Suprapubic skin (tissue), 4 donors: ENCODE data around the gene ST7. TPM values are rescaled to one million over a fixed set of nuclear protein-coding genes. Genes with fewer than 3 reads are reported as not detected.

ENCODE experiments used
- DNase-seq, 2 donors: peaks; one replicate each; pipeline ENCODE4 v3.0.0-alpha.2; 2019; ENCODE audit warnings: low spot score in 2 of 2
- H3K27ac ChIP-seq: fragments of 200-600 bp; sonication (generic); one replicate; pipeline ENCODE4 v1.5.1; 2019
- H3K27me3 ChIP-seq: fragments of 200-600 bp; sonication (generic); one replicate; pipeline ENCODE4 v1.5.1; 2019
- H3K36me3 ChIP-seq: fragments of 200-600 bp; sonication (generic); one replicate; pipeline ENCODE4 v1.5.1; 2019
- H3K4me1 ChIP-seq: fragments of 200-600 bp; sonication (generic); one replicate; pipeline ENCODE4 v1.5.1; 2019
- H3K4me3 ChIP-seq: fragments of 200-600 bp; sonication (generic); one replicate; pipeline ENCODE4 v1.5.1; 2019; ENCODE audit warnings: mild to moderate bottlenecking
- H3K9me3 ChIP-seq: fragments of 200-600 bp; sonication (generic); one replicate; pipeline ENCODE4 v1.5.1; 2019
- CTCF ChIP-seq, 2 donors: fragments of 200-600 bp in 1 of 2; fragments of 450-650 bp in 1 of 2; sonication (generic) in 1 of 2; IDR thresholded peaks; one replicate each; pipeline ENCODE4 v1.5.1; 2016 to 2019; ENCODE audit warnings: antibody characterized with exemption in 2 of 2, mild to moderate bottlenecking in 1 of 2, moderate library complexity in 1 of 2
- EP300 ChIP-seq: sonication (generic); formaldehyde crosslinking; IDR thresholded peaks from one replicate; pipeline ENCODE4 v1.6.1; 2017; ENCODE audit warnings: antibody characterized with exemption
- POLR2A ChIP-seq, 2 donors: fragments of 450-650 bp; IDR thresholded peaks; one replicate each; pipeline ENCODE4 v1.6.1; 2017; ENCODE audit warnings: antibody characterized with exemption in 2 of 2, mild to moderate bottlenecking in 2 of 2, moderate library complexity in 2 of 2
- POLR2AphosphoS5 ChIP-seq, 3 donors: sonication (generic); formaldehyde crosslinking; IDR thresholded peaks; one replicate each; pipeline ENCODE4 v1.6.1; 2017; ENCODE audit warnings: antibody characterized with exemption in 3 of 3
- WGBS: methylation state at CpG from one replicate; pipeline ENCODE4 v1.1.5; 2018; 5-methylcytosine and 5-hydroxymethylcytosine counted together
- total RNA-seq, 4 donors: library from RNA; depleted of rRNA; stranded (reverse); fragments of >200 nt; gene quantifications; one replicate each; pipeline ENCODE4 v1.1.0, GENCODE V29; 2016

Gene ST7
- total RNA-seq, 4 donors from 2014 or later: 13.1 to 28.2 (median 18.6) TPM

- Histone ChIP-seq H3K4me3 (no peak overlapping the region), H3K4me1 (peaks cover 3% of the 10 kb centered on the region), H3K27me3 (no peaks in the 10 kb centered on the region), H3K9me3 (no peaks in the 10 kb centered on the region), H3K27ac (no peak overlapping the region), H3K36me3 (peaks cover 35% of the 10 kb centered on the region)
- 90% methylated on average over 3 of the region's 3 CpGs for WGBS
- TF ChIP-seq POLR2A (IDR thresholded peaks at IDR 0.05) (no peak), EP300 (no peak), CTCF (IDR thresholded peaks at IDR 0.05) (no peak), POLR2AphosphoS5 (IDR thresholded peaks at IDR 0.05) (no peak)
- DNase-seq: no peak
Measured at GRCh38 chr7:116918704-116919103, 34.6 kb upstream of the ST7 start.

DNA sequence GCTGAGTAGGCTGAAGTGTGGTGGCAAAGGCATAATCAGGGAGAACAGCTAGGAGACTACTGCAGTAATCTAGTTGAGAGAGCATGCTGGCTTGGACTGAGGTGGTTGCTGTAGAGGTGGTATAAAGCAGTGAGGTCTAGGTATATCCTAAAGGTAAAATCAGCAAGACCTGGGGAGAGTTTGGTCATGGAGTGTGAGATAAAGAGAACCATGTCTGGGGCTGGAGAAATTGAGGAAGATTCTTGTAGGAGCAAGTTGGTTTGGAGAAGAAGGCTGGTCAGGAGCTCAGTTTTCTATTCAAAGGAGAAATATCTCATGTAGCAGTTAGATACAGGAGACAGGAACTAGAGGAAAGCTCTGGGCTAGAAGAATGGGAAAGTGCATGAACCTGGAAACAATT is 32.9 kb upstream of the ST7 start:
- Histone ChIP-seq H3K4me3 (no peak overlapping the region), H3K9me3 (no peaks in the 10 kb centered on the region), H3K27me3 (no peaks in the 10 kb centered on the region), H3K4me1 (peaks cover 3% of the 10 kb centered on the region), H3K27ac (no peak overlapping the region), H3K36me3 (peaks cover 22% of the 10 kb centered on the region)
- no peak for DNase-seq
- TF ChIP-seq POLR2A (IDR thresholded peaks at IDR 0.05) (no peak), CTCF (IDR thresholded peaks at IDR 0.05) (no peak), EP300 (no peak), POLR2AphosphoS5 (IDR thresholded peaks at IDR 0.05) (no peak)

GRCh38 chr7:116922545-116922944 is 30.8 kb upstream of the ST7 start:
- peaks cover 3% of the 10 kb centered on the region for H3K4me1 ChIP-seq
- H3K27me3 ChIP-seq: no peaks in the 10 kb centered on the region
- H3K9me3 ChIP-seq: no peaks in the 10 kb centered on the region
- H3K4me3 ChIP-seq: no peak overlapping the region
- TF ChIP-seq CTCF (IDR thresholded peaks at IDR 0.05) (no peak), POLR2A (IDR thresholded peaks at IDR 0.05) (no peak), POLR2AphosphoS5 (IDR thresholded peaks at IDR 0.05) (no peak), EP300 (no peak)
- 65% methylated on average over 5 of the region's 5 CpGs for WGBS
- H3K27ac ChIP-seq: no peak overlapping the region
- H3K36me3 ChIP-seq: peaks cover 5% of the 10 kb centered on the region
- no peak for DNase-seq

DNA sequence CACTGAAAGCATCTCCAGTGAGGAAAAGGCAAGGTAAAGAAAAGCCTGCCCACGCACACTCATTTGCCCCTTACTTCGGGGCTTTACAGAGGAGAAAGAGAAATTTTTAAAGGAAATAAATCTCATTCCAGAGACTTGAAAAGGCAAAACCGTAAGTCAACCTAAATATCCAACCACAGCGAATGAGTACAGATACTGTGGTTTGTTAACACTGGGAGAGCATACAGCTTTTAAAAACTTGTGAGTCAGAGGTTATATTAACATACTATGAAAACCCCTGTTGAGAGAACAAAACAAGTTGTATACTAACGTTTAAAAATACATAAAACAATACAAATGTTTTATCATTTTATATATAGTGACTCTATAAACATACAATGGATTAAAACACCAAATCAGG is 28.6 kb upstream of the ST7 start:
- H3K4me3 ChIP-seq: no peak overlapping the region
- peaks cover 3% of the 10 kb centered on the region for H3K4me1 ChIP-seq

DNA sequence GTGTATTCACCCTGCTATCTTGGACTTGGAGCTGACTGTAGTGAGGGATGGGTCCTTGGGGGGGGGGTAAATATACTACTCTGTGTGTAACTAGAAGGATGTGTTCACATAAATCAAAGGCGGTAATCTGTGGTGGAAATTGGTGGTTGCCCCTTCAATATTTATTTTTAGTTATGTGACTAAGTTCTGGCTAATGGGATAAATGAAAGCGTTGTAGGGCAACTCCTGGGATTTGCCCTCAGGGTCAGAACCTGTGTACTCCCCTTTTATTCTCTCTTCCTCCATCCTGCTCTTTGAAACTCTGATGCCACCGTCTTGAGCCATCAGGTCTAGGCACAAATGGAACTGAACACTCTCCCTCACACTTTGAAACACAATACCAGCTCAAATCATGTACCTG is 24.3 kb upstream of the ST7 start:
- Histone ChIP-seq H3K4me3 (no peak overlapping the region), H3K27me3 (no peaks in the 10 kb centered on the region), H3K27ac (no peak overlapping the region), H3K9me3 (no peaks in the 10 kb centered on the region), H3K36me3 (no peaks in the 10 kb centered on the region), H3K4me1 (no peaks in the 10 kb centered on the region)
- DNase-seq: no peak
- 51% methylated on average over 3 of the region's 3 CpGs for WGBS
- TF ChIP-seq EP300 (no peak), POLR2A (IDR thresholded peaks at IDR 0.05) (no peak), POLR2AphosphoS5 (IDR thresholded peaks at IDR 0.05) (no peak), CTCF (IDR thresholded peaks at IDR 0.05) (no peak)

More for the DNA sequence above, 28.6 kb upstream of the ST7 start:
- Histone ChIP-seq H3K27me3 (no peaks in the 10 kb centered on the region), H3K36me3 (no peaks in the 10 kb centered on the region), H3K9me3 (no peaks in the 10 kb centered on the region), H3K27ac (no peak overlapping the region)
- WGBS: 50% methylated on average over 5 of the region's 5 CpGs
- DNase-seq: no peak
- TF ChIP-seq POLR2AphosphoS5 (IDR thresholded peaks at IDR 0.05) (no peak), POLR2A (IDR thresholded peaks at IDR 0.05) (no peak), EP300 (no peak), CTCF (IDR thresholded peaks at IDR 0.05) (no peak)
